ENCODE results near the gene NAGS.
A peak's percentile ranks its signal among the peaks of the same experiment; 100 is the strongest.

The NAGS gene

GRCh38 chr17:44024271-44024663 is 19.8 kb downstream of the NAGS start:
- Histone ChIP-seq H3K9me3 (ENCODE audit: control insufficient read depth, insufficient read depth, low read depth, low read length) (no peaks in the 10 kb centered on the region), H3K27ac (ENCODE audit: extremely low read depth, low read depth, low read length) (no peak overlapping the region), H3K4me1 (ENCODE audit: control insufficient read depth, insufficient read depth, low read length) (no peaks in the 10 kb centered on the region), H3K4me3 (ENCODE audit: low read depth, low read length) (no peak overlapping the region), H3K36me3 (ENCODE audit: control insufficient read depth in 2 of 2, insufficient read depth in 1 of 2, low read length in 2 of 2) (peaks cover 4 to 70% of the 10 kb centered on the region in 2 experiments; a peak in 2 of 3 replicates)
- CTCF ChIA-PET, result no interaction called here
- POLR2A ChIA-PET, result interaction anchor here (0.6 kb wide), 1 partner anchor 37 kb away, joined by 5 read pairs; no protein-coding TSS in a partner anchor
- no peak for TF ChIP-seq ZNF639 (tag by site-specific recombination; IDR thresholded peaks at IDR 0.05)
- no peak for TF ChIP-seq KLF16 (tag by site-specific recombination; IDR thresholded peaks at IDR 0.05)
- no peak for TF ChIP-seq ZNF48 (tag by site-specific recombination; IDR thresholded peaks at IDR 0.05)
- no peak for TF ChIP-seq ZNF266 (tag by site-specific recombination; IDR thresholded peaks at IDR 0.05; ENCODE audit: low read depth)
- no peak for TF ChIP-seq ZNF558 (tag by site-specific recombination; IDR thresholded peaks at IDR 0.05)
- TF ChIP-seq ZNF23 (tag by site-specific recombination; IDR thresholded peaks at IDR 0.05; ENCODE audit: borderline replicate concordance), result no peak
- no peak for TF ChIP-seq ZNF324 (tag by site-specific recombination; IDR thresholded peaks at IDR 0.05)
- TF ChIP-seq ZNF202 (tag by site-specific recombination; IDR thresholded peaks at IDR 0.05; ENCODE audit: borderline replicate concordance), result no peak
- TF ChIP-seq ZNF133 (tag by site-specific recombination; IDR thresholded peaks at IDR 0.05), result no peak
- no peak for TF ChIP-seq ZNF362 (tag by site-specific recombination; IDR thresholded peaks at IDR 0.05)
- TF ChIP-seq ZNF223 (tag by site-specific recombination; IDR thresholded peaks at IDR 0.05), result no peak
- no peak for TF ChIP-seq KLF9 (tag by site-specific recombination; IDR thresholded peaks at IDR 0.05; ENCODE audit: low read depth)
- TF ChIP-seq TRIM28 (IDR thresholded peaks at IDR 0.05; ENCODE audit: borderline replicate concordance, low read length), result no peak
- TF ChIP-seq ZNF501 (tag by site-specific recombination; IDR thresholded peaks at IDR 0.05), result no peak
- TF ChIP-seq ZNF510 (tag by site-specific recombination; IDR thresholded peaks at IDR 0.05; ENCODE audit: insufficient replicate concordance), result no peak
- no peak for TF ChIP-seq ZNF416 (tag by site-specific recombination; IDR thresholded peaks at IDR 0.05)
- no peak for TF ChIP-seq ZNF623 (tag by site-specific recombination; IDR thresholded peaks at IDR 0.05)
- TF ChIP-seq KLF7 (tag by site-specific recombination; IDR thresholded peaks at IDR 0.05; ENCODE audit: borderline replicate concordance), result no peak
- TF ChIP-seq KLF17 (tag by site-specific recombination; IDR thresholded peaks at IDR 0.05), result no peak

GRCh38 chr17:44024853-44025252 is 20.4 kb downstream of the NAGS start:
- Histone ChIP-seq H3K36me3 (ENCODE audit: control insufficient read depth in 2 of 2, insufficient read depth in 1 of 2, low read length in 2 of 2) (peaks cover 4 to 72% of the 10 kb centered on the region in 2 experiments; a peak in 2 of 3 replicates), H3K9me3 (ENCODE audit: control insufficient read depth, insufficient read depth, low read depth, low read length) (no peaks in the 10 kb centered on the region), H3K27ac (ENCODE audit: extremely low read depth, low read depth, low read length) (peak overlapping the region; percentile 17; the same call in 1 of the 2 replicates), H3K4me3 (ENCODE audit: low read depth, low read length) (no peak overlapping the region), H3K4me1 (ENCODE audit: control insufficient read depth, insufficient read depth, low read length) (no peaks in the 10 kb centered on the region)
- ChIA-PET POLR2A (no interaction called here), CTCF (interaction anchor here (0.9 to 1.0 kb wide), 3 partner anchors 14 to 147 kb away, joined by 3 to 4 read pairs (median 3); no protein-coding TSS in a partner anchor)
- TF ChIP-seq WT1 (tag by site-specific recombination; IDR thresholded peaks at IDR 0.05), result no peak
- TF ChIP-seq TCF7L2 (IDR thresholded peaks at IDR 0.05; ENCODE audit: borderline replicate concordance, low read depth, low read length), result no peak
- peak; percentile 86 for TF ChIP-seq PRDM1 (tag by site-specific recombination; IDR thresholded peaks at IDR 0.05)

Measured in HEK293 (cell line).